Breast epithelium (tissue), 4 donors: ENCODE measurements around the gene IRAG1. TPM values are rescaled to one million over a fixed set of nuclear protein-coding genes. Genes with fewer than 3 reads are reported as not detected.

Source experiments
- DNase-seq, 2 donors: peaks; one replicate each; pipeline ENCODE4 v3.0.0-alpha.2; 2019; ENCODE audit warnings: low spot score in 2 of 2
- H3K27ac ChIP-seq, 2 donors: fragments of 200-600 bp; sonication (generic) in 1 of 2; one replicate each; pipeline ENCODE4 v1.5.1; 2016 to 2019; ENCODE audit warnings: mild to moderate bottlenecking in 1 of 2
- H3K27me3 ChIP-seq, 2 donors: fragments of 200-600 bp; sonication (generic) in 1 of 2; one replicate each; pipeline versions ENCODE4 v1.5.1 to v1.6.0; 2017 to 2019; ENCODE audit warnings: control low read depth in 1 of 2, mild to moderate bottlenecking in 1 of 2
- H3K36me3 ChIP-seq: fragments of 200-600 bp; one replicate; pipeline ENCODE4 v1.5.1; 2019
- H3K4me1 ChIP-seq, 2 donors: fragments of 200-600 bp; sonication (generic); one replicate each; pipeline ENCODE4 v1.5.1; 2016 to 2019; ENCODE audit warnings: control low read depth in 1 of 2
- H3K4me3 ChIP-seq, 3 donors: fragments of 200-600 bp; sonication (generic); 1 replicate in 2 of 3; 2 replicates in 1 of 3; pipeline ENCODE4 v1.5.1; 2016 to 2019; ENCODE audit warnings: mild to moderate bottlenecking in 3 of 3, moderate library complexity in 2 of 3
- H3K9me3 ChIP-seq, 2 donors: fragments of 200-600 bp; sonication (generic) in 1 of 2; one replicate each; pipeline ENCODE4 v1.5.1; 2016 to 2019; ENCODE audit warnings: control low read depth in 1 of 2
- POLR2A ChIP-seq: fragments of 450-650 bp; IDR thresholded peaks from one replicate; pipeline ENCODE4 v1.6.1; 2016; ENCODE audit warnings: antibody characterized with exemption, mild to moderate bottlenecking, moderate library complexity
- POLR2AphosphoS5 ChIP-seq, 3 donors: sonication (generic); formaldehyde crosslinking; IDR thresholded peaks; one replicate each; pipeline ENCODE4 v1.6.1; 2017; ENCODE audit warnings: antibody characterized with exemption in 3 of 3
- intact Hi-C: fragments of 100-400 bp; cut with DNase I; formaldehyde crosslinking; loops from one replicate; pipeline ENCODE4 v1.15.1; 2023; ENCODE audit warnings: low total_unique reads
- total RNA-seq, 3 donors: library from RNA; depleted of rRNA; stranded (reverse); fragments of >200 nt; gene quantifications; one replicate each; pipeline ENCODE4 v1.1.0, GENCODE V29; 2016
- TF ChIP-seq, protein P1 (sequence below), 3 donors: fragments of 450-650 bp; IDR thresholded peaks; one replicate each; pipeline ENCODE4 v1.5.1; 2016 to 2017; ENCODE audit warnings: antibody characterized with exemption in 3 of 3, mild to moderate bottlenecking in 3 of 3, moderate library complexity in 3 of 3

IRAG1 gene
- total RNA-seq, 3 donors from 2014 or later, result 10.1 to 16.1 (median 13.2) TPM

DNA sequence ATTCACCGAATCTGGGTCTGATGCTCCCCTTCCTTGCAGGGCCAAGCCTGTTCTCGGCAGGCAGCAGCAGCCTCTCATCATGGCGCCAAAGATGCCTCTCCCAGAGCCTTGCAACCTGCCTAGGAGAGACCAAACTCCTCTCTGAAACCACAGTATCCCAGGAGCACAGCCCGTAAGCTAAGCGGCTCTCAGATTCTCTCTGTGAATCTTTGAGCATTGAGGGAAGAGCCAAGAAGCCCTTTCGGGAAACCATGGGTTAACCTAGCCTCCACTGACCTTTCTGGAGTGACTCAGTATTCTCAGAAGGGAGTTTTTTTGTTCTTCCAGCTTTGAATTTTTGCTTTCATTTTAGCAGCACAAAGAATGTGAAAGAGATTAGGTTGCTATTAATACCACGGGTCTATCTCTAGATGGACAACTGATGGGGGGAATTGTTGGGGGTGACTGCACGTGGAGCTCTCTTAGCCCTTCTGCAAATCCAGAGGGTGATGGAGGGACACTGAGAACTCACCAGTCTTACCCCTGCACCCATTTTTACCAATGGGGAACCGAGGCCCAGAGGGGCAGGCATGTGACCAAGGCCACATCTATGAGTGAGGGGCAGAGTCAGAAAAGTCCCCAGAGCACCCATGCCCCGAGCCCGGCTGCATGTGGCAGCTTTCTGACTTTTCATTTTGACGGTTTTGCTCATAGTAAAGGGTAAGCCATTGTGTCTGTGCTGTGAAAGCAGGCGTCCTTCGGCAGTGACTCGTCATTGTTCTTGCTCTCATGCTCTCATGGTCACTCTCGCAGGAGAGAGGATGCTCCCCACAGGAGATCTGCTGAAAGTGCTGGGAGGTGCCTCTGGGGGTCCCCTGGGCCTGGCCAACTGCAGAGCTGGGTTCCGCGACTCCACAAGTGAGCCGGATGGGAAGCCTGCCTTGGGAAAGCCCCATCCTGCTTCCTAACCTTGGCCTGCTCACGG is 36.0 kb downstream of the IRAG1 start:
- H3K36me3 ChIP-seq, result no peaks in the 10 kb centered on the region
- peak overlapping the region in 2 of 3 donors; percentile 6 to 40 for H3K4me3 ChIP-seq
- H3K4me1 ChIP-seq, result peaks cover 0 to 8% of the 10 kb centered on the region in 2 donors
- no peak for DNase-seq
- TF ChIP-seq POLR2A (no peak), POLR2AphosphoS5 (IDR thresholded peaks at IDR 0.05) (peak in 1 of 3 donors; percentile 49)
- TF ChIP-seq, protein P1, sequence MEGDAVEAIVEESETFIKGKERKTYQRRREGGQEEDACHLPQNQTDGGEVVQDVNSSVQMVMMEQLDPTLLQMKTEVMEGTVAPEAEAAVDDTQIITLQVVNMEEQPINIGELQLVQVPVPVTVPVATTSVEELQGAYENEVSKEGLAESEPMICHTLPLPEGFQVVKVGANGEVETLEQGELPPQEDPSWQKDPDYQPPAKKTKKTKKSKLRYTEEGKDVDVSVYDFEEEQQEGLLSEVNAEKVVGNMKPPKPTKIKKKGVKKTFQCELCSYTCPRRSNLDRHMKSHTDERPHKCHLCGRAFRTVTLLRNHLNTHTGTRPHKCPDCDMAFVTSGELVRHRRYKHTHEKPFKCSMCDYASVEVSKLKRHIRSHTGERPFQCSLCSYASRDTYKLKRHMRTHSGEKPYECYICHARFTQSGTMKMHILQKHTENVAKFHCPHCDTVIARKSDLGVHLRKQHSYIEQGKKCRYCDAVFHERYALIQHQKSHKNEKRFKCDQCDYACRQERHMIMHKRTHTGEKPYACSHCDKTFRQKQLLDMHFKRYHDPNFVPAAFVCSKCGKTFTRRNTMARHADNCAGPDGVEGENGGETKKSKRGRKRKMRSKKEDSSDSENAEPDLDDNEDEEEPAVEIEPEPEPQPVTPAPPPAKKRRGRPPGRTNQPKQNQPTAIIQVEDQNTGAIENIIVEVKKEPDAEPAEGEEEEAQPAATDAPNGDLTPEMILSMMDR (IDR thresholded peaks at IDR 0.05), result no peak
- no peaks in the 10 kb centered on the region for H3K27me3 ChIP-seq
- intact Hi-C loops, result no loop called here
- peak overlapping the region; percentile 67 to 87 for H3K27ac ChIP-seq
- no peaks in the 10 kb centered on the region for H3K9me3 ChIP-seq

DNA sequence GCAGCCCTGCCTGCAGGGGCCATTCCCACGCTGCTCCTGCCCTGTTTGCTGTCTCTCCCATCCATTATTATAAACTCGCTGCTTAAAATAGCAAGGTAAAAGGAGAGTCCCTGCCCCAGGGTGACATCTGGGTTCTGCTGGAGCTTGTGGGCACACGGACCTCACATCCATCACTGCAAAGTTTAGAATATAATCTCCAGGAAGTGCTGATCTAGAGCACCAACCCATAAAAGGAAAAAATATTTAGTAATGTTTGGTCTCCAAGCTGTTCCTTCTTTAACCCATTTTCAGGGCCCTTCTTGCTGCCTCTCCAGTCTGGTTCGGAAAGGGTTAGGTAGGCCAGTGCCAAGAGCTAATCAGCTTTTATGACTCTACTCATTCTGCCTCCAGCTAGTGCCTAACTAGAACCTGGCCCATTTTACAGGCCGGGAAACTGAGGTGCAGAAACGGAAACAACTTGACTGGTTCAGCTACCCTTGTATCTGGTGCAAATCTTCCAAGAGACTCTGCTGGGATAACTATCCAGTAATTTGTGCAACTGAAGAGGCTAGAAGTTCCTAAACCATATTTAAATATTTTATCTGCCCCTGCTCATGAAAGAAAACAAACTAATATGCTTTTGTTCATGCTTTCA is 37.5 kb downstream of the IRAG1 start:
- TF ChIP-seq POLR2AphosphoS5 (IDR thresholded peaks at IDR 0.05) (no peak), POLR2A (no peak)
- TF ChIP-seq, protein P1 (IDR thresholded peaks at IDR 0.05), result no peak
- Histone ChIP-seq H3K27ac (peak overlapping the region; percentile 40 to 62), H3K36me3 (no peaks in the 10 kb centered on the region), H3K4me3 (no peak overlapping the region), H3K4me1 (peaks cover 0 to 8% of the 10 kb centered on the region in 2 donors), H3K9me3 (no peaks in the 10 kb centered on the region), H3K27me3 (no peaks in the 10 kb centered on the region)
- no peak for DNase-seq
- intact Hi-C loops, result no loop called here

DNA sequence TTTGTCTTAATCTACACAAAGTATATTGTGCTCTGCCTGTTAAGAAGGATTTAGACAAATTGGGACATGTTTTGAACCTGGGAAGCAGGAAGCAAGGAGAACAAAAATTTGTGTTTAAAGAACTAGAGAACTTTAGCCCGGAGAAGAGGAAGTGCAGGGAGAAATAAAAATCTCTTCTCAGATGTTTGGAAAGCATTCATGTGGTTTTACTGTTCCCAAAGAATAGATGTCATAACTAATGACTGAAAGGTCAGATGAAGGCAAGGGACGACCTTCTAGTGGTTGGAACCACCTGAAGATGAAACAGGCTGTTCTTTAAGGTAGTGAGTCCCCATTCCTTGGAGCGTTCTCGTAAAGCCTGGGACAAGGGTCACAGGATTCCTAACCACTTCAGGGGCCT is 38.3 kb downstream of the IRAG1 start:
- intact Hi-C loops, result no loop called here
- peaks cover 0 to 8% of the 10 kb centered on the region in 2 donors for H3K4me1 ChIP-seq
- no peaks in the 10 kb centered on the region for H3K27me3 ChIP-seq
- no peaks in the 10 kb centered on the region for H3K9me3 ChIP-seq
- H3K27ac ChIP-seq, result peak overlapping the region; percentile 40 to 62
- H3K4me3 ChIP-seq, result no peak overlapping the region
- DNase-seq, result no peak
- no peaks in the 10 kb centered on the region for H3K36me3 ChIP-seq
- TF ChIP-seq POLR2A (no peak), POLR2AphosphoS5 (IDR thresholded peaks at IDR 0.05) (no peak)
- TF ChIP-seq, protein P1 (IDR thresholded peaks at IDR 0.05), result no peak

DNA sequence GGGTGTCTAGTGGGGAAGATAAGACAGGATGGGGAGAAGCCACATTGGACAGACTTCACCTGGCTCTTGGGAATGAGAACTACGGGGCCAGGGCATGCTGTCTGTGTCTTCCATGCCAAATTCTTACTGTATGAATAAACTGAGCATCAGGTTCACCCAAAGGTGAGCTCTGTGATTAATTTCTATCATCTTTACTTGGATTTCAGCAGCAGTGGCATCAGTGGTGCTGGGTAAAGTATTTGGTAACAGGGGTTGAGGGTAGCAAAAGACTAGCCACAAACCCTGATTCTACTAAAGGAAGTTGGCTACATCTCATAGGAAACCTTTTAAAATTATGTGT is 38.8 kb downstream of the IRAG1 start:
- Histone ChIP-seq H3K27ac (peak overlapping the region; percentile 40 to 62), H3K9me3 (no peaks in the 10 kb centered on the region), H3K36me3 (no peaks in the 10 kb centered on the region), H3K27me3 (no peaks in the 10 kb centered on the region), H3K4me1 (peaks cover 0 to 6% of the 10 kb centered on the region in 2 donors), H3K4me3 (no peak overlapping the region)
- DNase-seq, result no peak
- TF ChIP-seq POLR2AphosphoS5 (IDR thresholded peaks at IDR 0.05), result no peak
- TF ChIP-seq, protein P1 (IDR thresholded peaks at IDR 0.05), result no peak
- TF ChIP-seq POLR2A, result no peak
- intact Hi-C loops, result no loop called here
